Large intestine (tissue), 12 donors: ENCODE data around the gene TFEC. TPM values are rescaled to one million over a fixed set of nuclear protein-coding genes. Genes with fewer than 3 reads are reported as not detected.
"Not testable (repeated sequence)": the region's sequence is repeated elsewhere in the genome, so short reads cannot be mapped to it uniquely, and the experiment has no call there.

Source experiments
- DNase-seq, 2 donors: peaks; one replicate each; pipeline versions ENCODE4 v3.0.0 to v3.0.0-alpha.2; 2013
- H3K27ac ChIP-seq: one replicate; pipeline ENCODE4 v1.5.1; 2013; ENCODE audit warnings: low read length
- H3K27me3 ChIP-seq: 2 replicates; pipeline ENCODE4 v1.6.1; 2013; ENCODE audit warnings: low read length; ENCODE audit not compliant: control insufficient read depth, insufficient read depth
- H3K36me3 ChIP-seq: 2 replicates; pipeline ENCODE4 v1.6.1; 2013; ENCODE audit warnings: low read length; ENCODE audit not compliant: control insufficient read depth, insufficient read depth
- H3K4me1 ChIP-seq: one replicate; pipeline ENCODE4 v1.6.1; 2013; ENCODE audit warnings: low read length; ENCODE audit not compliant: control insufficient read depth, insufficient read depth
- H3K4me3 ChIP-seq: one replicate; pipeline ENCODE4 v1.5.1; 2013; ENCODE audit warnings: low read length
- H3K9me3 ChIP-seq: one replicate; pipeline ENCODE4 v1.6.1; 2013; ENCODE audit warnings: mild to moderate bottlenecking, low read depth, low read length, moderate library complexity; ENCODE audit not compliant: control insufficient read depth
- WGBS: methylation state at CpG from one replicate; pipeline ENCODE4 v1.1.5; 2013; ENCODE audit warnings: low lambda C conversion rate; ENCODE audit not compliant: insufficient coverage; 5-methylcytosine and 5-hydroxymethylcytosine counted together
- long read RNA-seq, 11 donors: transcript quantifications; one replicate each; lab custom pipeline, GENCODE V29; 2026
- polyA plus RNA-seq: library from polyadenylated mRNA; unstranded; fragments of 120-200 nt; gene quantifications from one replicate; pipeline ENCODE4 v1.2.1, GENCODE V29; 2013

The TFEC gene, protein sequence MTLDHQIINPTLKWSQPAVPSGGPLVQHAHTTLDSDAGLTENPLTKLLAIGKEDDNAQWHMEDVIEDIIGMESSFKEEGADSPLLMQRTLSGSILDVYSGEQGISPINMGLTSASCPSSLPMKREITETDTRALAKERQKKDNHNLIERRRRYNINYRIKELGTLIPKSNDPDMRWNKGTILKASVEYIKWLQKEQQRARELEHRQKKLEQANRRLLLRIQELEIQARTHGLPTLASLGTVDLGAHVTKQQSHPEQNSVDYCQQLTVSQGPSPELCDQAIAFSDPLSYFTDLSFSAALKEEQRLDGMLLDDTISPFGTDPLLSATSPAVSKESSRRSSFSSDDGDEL
- 132 TPM for polyA plus RNA-seq
- long read RNA-seq, donor 1, full-length matches to known transcripts = 10 of 19 reads
- long read RNA-seq, donor 1, partial matches to known transcripts = 9 of 19 reads
- long read RNA-seq, donor 1, other reads (novel, unspliced or antisense) = 0 of 19 reads
- long read RNA-seq, donor 2, full-length matches to known transcripts = 10 of 63 reads
- long read RNA-seq, donor 2, partial matches to known transcripts = 53 of 63 reads
- long read RNA-seq, donor 2, other reads (novel, unspliced or antisense) = 0 of 63 reads
- long read RNA-seq, donor 3, full-length matches to known transcripts = 43 of 651 reads
- long read RNA-seq, donor 3, partial matches to known transcripts = 562 of 651 reads
- long read RNA-seq, donor 3, other reads (novel, unspliced or antisense) = 46 of 651 reads
- long read RNA-seq, donor 4, full-length matches to known transcripts = 1 of 1 reads
- long read RNA-seq, donor 4, partial matches to known transcripts = 0 of 1 reads
- long read RNA-seq, donor 4, other reads (novel, unspliced or antisense) = 0 of 1 reads
- long read RNA-seq, donor 5, full-length matches to known transcripts = 4 of 10 reads
- long read RNA-seq, donor 5, partial matches to known transcripts = 6 of 10 reads
- long read RNA-seq, donor 5, other reads (novel, unspliced or antisense) = 0 of 10 reads
- long read RNA-seq, donor 6, full-length matches to known transcripts = 21 of 51 reads
- long read RNA-seq, donor 6, partial matches to known transcripts = 30 of 51 reads
- long read RNA-seq, donor 6, other reads (novel, unspliced or antisense) = 0 of 51 reads
- long read RNA-seq, donor 7, full-length matches to known transcripts = 2 of 2 reads
- long read RNA-seq, donor 7, partial matches to known transcripts = 0 of 2 reads
- long read RNA-seq, donor 7, other reads (novel, unspliced or antisense) = 0 of 2 reads
- long read RNA-seq, donor 8, full-length matches to known transcripts = 26 of 96 reads
- long read RNA-seq, donor 8, partial matches to known transcripts = 70 of 96 reads
- long read RNA-seq, donor 8, other reads (novel, unspliced or antisense) = 0 of 96 reads
- long read RNA-seq, donor 9, full-length matches to known transcripts = 25 of 100 reads
- long read RNA-seq, donor 9, partial matches to known transcripts = 75 of 100 reads
- long read RNA-seq, donor 9, other reads (novel, unspliced or antisense) = 0 of 100 reads
- long read RNA-seq, donor 10, full-length matches to known transcripts = 23 of 57 reads
- long read RNA-seq, donor 10, partial matches to known transcripts = 34 of 57 reads
- long read RNA-seq, donor 10, other reads (novel, unspliced or antisense) = 0 of 57 reads
- long read RNA-seq, donor 11, full-length matches to known transcripts = 11 of 24 reads
- long read RNA-seq, donor 11, partial matches to known transcripts = 13 of 24 reads
- long read RNA-seq, donor 11, other reads (novel, unspliced or antisense) = 0 of 24 reads

GRCh38 chr7:116030651-116031276, at the start of gene TFEC:
Gene TFEC, minus strand, starts transcription at chr7:116030763. Its CDS starts 46,322 bp downstream, at chr7:115984441.
- Histone ChIP-seq H3K27me3 (no peaks in the 10 kb centered on the region), H3K27ac (no peak within 1 kb of the TSS), H3K9me3 (no peaks in the 10 kb centered on the region), H3K4me1 (peaks cover 4% of the 10 kb centered on the region), H3K36me3 (no peaks in the 10 kb centered on the region), H3K4me3 (no peak within 1 kb of the TSS)
- DNase-seq = peak in 1 of 2 donors; percentile 35
- WGBS = no CpG with 5 or more reads among the region's 3 CpGs

DNA sequence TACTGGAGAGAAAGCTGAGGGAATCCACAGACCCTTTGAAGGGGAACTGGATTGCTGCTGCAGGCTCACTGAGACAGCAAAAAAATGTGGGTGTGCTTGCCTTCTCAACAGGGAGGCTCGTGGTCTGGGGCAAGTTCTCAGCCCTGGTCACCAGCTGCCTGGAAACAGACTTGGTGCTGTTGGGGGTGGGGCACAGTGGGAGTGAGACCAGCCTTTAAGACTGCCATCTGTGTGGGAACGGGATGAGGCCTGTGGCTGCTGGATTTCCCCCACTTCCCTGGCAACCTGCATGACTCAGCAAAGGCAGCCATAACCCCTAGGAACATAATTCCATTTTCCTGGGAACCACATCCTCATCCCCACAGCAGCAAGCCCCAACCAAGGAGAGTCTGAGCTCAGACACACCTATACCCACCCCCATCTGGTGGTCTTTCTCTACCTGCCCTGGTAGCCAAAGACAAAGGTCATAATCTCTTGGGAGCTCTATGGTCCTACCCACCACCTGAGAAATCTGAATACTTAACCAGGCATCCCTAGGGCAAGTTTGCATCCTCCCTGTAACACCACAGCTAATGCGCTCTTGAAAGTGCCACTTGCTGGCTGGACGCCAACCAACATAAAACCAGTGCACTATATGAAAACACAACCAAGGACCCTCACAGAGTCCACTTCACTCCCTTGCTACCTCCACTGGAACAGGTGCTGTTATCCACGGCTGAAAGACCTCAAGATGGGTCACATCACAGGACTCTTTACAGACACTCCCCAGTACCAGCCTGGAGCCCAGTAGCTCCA, 45.0 kb upstream of the TFEC start:
- H3K27me3 ChIP-seq = no peaks in the 10 kb centered on the region
- no peaks in the 10 kb centered on the region for H3K4me1 ChIP-seq
- H3K27ac ChIP-seq = no peak overlapping the region
- no CpG with 5 or more reads among the region's 5 CpGs for WGBS
- H3K9me3 ChIP-seq = no peaks in the 10 kb centered on the region
- no peak for DNase-seq
- no peak overlapping the region for H3K4me3 ChIP-seq
- no peaks in the 10 kb centered on the region for H3K36me3 ChIP-seq

GRCh38 chr7:116071629-116072028, 41.1 kb upstream of the TFEC start:
- no peak for DNase-seq
- Histone ChIP-seq H3K9me3 (no peaks in the 10 kb centered on the region), H3K27me3 (no peaks in the 10 kb centered on the region), H3K4me1 (no peaks in the 10 kb centered on the region), H3K4me3 (no peak overlapping the region), H3K27ac (no peak overlapping the region), H3K36me3 (no peaks in the 10 kb centered on the region)

GRCh38 chr7:116064179-116064578, 33.6 kb upstream of the TFEC start:
- no peak for DNase-seq
- Histone ChIP-seq H3K27ac (no peak overlapping the region), H3K27me3 (no peaks in the 10 kb centered on the region), H3K4me1 (no peaks in the 10 kb centered on the region), H3K9me3 (no peaks in the 10 kb centered on the region), H3K36me3 (no peaks in the 10 kb centered on the region), H3K4me3 (no peak overlapping the region)
- no CpG with 5 or more reads among the region's 1 CpG for WGBS

GRCh38 chr7:116062666-116063065, 32.1 kb upstream of the TFEC start:
- no peaks in the 10 kb centered on the region for H3K9me3 ChIP-seq
- no CpG with 5 or more reads among the region's 2 CpGs for WGBS

GRCh38 chr7:116052006-116052405, 21.4 kb upstream of the TFEC start:
- DNase-seq = no peak
- Histone ChIP-seq H3K4me1 (no peaks in the 10 kb centered on the region), H3K27me3 (no peaks in the 10 kb centered on the region), H3K36me3 (no peaks in the 10 kb centered on the region), H3K27ac (no peak overlapping the region), H3K9me3 (no peaks in the 10 kb centered on the region), H3K4me3 (no peak overlapping the region)
- WGBS = 100% methylated on average over 1 of the region's 2 CpGs

More at GRCh38 chr7:116062666-116063065, 32.1 kb upstream of the TFEC start:
- Histone ChIP-seq H3K27me3 (no peaks in the 10 kb centered on the region), H3K4me3 (no peak overlapping the region), H3K4me1 (no peaks in the 10 kb centered on the region), H3K27ac (no peak overlapping the region), H3K36me3 (no peaks in the 10 kb centered on the region)
- no peak for DNase-seq

DNA sequence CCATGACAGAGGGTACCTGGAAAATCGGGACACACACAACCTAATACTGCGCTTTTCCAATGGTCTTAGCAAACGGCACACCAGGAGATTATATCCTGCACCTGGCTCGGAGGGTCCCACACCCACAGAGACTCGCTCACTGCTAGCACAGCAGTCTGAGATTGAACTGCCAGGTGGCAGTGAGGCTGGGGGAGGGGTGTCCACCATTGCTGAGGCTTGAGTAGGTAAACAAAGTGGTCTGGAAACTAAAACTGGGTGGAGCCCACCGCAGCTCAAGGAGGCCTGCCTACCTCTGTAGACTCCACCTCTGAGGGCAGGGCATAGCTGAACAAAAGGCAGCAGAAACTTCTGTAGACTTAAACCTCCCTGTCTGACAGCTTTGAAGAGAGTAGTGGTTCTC, 16.7 kb upstream of the TFEC start:
- H3K4me3 ChIP-seq, H3K9me3 ChIP-seq, DNase-seq, H3K27me3 ChIP-seq, H3K27ac ChIP-seq, H3K4me1 ChIP-seq, H3K36me3 ChIP-seq: not testable (repeated sequence)
- no CpG with 5 or more reads among the region's 6 CpGs for WGBS

DNA sequence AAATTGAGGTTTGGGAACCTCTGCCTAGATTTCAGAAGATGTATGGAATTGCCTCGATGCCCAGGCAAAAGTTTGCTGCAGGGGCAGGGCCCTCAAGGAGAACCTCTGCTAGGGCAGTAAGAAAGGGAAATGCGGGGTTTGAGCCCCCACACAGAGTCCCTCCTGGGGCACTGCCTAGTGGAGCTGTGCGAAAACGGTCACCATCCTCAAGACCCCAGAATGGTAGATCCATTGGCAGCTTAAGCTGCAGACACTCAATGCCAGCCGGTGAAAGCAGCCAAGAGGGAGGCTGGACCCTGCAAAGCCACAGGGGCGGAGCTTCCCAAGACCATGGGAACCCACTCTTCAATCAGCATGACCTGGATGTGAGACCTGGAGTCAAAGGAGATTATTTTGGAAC, 15.0 kb upstream of the TFEC start:
- H3K9me3 ChIP-seq = no peaks in the 10 kb centered on the region
- no CpG with 5 or more reads among the region's 6 CpGs for WGBS
- H3K36me3 ChIP-seq = no peaks in the 10 kb centered on the region
- no peaks in the 10 kb centered on the region for H3K27me3 ChIP-seq
- H3K4me3 ChIP-seq = no peak overlapping the region
- DNase-seq = no peak
- H3K27ac ChIP-seq = no peak overlapping the region
- no peaks in the 10 kb centered on the region for H3K4me1 ChIP-seq

- Histone ChIP-seq H3K27ac (no peak overlapping the region), H3K27me3 (no peaks in the 10 kb centered on the region), H3K4me1 (no peaks in the 10 kb centered on the region), H3K36me3 (no peaks in the 10 kb centered on the region), H3K4me3 (no peak overlapping the region), H3K9me3 (no peaks in the 10 kb centered on the region)
- WGBS = no CpG with 5 or more reads among the region's 4 CpGs
- DNase-seq = no peak
Measured at GRCh38 chr7:116041615-116042014, 11.1 kb upstream of the TFEC start.
